ENCODE results near the gene SDR42E2.
"Not testable (repeated sequence)": the region's sequence is repeated elsewhere in the genome, so short reads cannot be mapped to it uniquely, and the experiment has no call there.

SDR42E2 gene

GRCh38 chr16:22161401-22161800 lies 905 bp upstream of the SDR42E2 start:
- DNase-seq (ENCODE audit: extremely low read depth, low read depth), result no peak
- TF ChIP-seq CTCF (IDR thresholded peaks at IDR 0.05; ENCODE audit: low read depth, low read length, missing control alignments), result no peak
- H3K4me3 ChIP-seq (replicated peaks; ENCODE audit: low read depth, low read length), result no peak overlapping the region

- H3K4me3 ChIP-seq (replicated peaks; ENCODE audit: low read depth, low read length), result no peak overlapping the region
- no peak for TF ChIP-seq CTCF (IDR thresholded peaks at IDR 0.05; ENCODE audit: low read depth, low read length, missing control alignments)
- DNase-seq (ENCODE audit: extremely low read depth, low read depth), result no peak
These were observed 327 bp downstream of the SDR42E2 start for GRCh38 chr16:22162656-22163009.

- DNase-seq (ENCODE audit: extremely low read depth, low read depth), result no peak
- no peak overlapping the region for H3K4me3 ChIP-seq (replicated peaks; ENCODE audit: low read depth, low read length)
- no peak for TF ChIP-seq CTCF (IDR thresholded peaks at IDR 0.05; ENCODE audit: low read depth, low read length, missing control alignments)
These were observed 1.5 kb downstream of the SDR42E2 start for GRCh38 chr16:22163806-22164205.

- no peak for TF ChIP-seq CTCF (IDR thresholded peaks at IDR 0.05; ENCODE audit: low read depth, low read length, missing control alignments)
- no peak overlapping the region for H3K4me3 ChIP-seq (replicated peaks; ENCODE audit: low read depth, low read length)
- DNase-seq (ENCODE audit: extremely low read depth, low read depth), result no peak
These were observed 2.2 kb downstream of the SDR42E2 start for GRCh38 chr16:22164482-22164881.

- TF ChIP-seq CTCF (IDR thresholded peaks at IDR 0.05; ENCODE audit: low read depth, low read length, missing control alignments), result no peak
- no peak for DNase-seq (ENCODE audit: extremely low read depth, low read depth)
- no peak overlapping the region for H3K4me3 ChIP-seq (replicated peaks; ENCODE audit: low read depth, low read length)
These were observed 3.4 kb downstream of the SDR42E2 start for GRCh38 chr16:22165508-22166285.

- no peak for TF ChIP-seq CTCF (IDR thresholded peaks at IDR 0.05; ENCODE audit: low read depth, low read length, missing control alignments)
- DNase-seq (ENCODE audit: extremely low read depth, low read depth), result no peak
- no peak overlapping the region for H3K4me3 ChIP-seq (replicated peaks; ENCODE audit: low read depth, low read length)
These were observed 9.6 kb downstream of the SDR42E2 start for GRCh38 chr16:22171953-22172352.

- H3K4me3 ChIP-seq (replicated peaks; ENCODE audit: low read depth, low read length); DNase-seq (ENCODE audit: extremely low read depth, low read depth): not testable (repeated sequence)
These were observed 10.3 kb downstream of the SDR42E2 start for GRCh38 chr16:22172642-22173041.

Measured in HFF-Myc (cell line).